Skin of body (tissue), 2 donors: Measurements from ENCODE around the gene HBS1L. TPM values are rescaled to one million over a fixed set of nuclear protein-coding genes. Genes with fewer than 3 reads are reported as not detected.

Experiments used
- DNase-seq: peaks from one replicate; lab custom pipeline; 2025; lab: John Stamatoyannopoulos, UW
- total RNA-seq: library from RNA; depleted of rRNA; stranded (reverse); fragments of >200 nt; gene quantifications from one replicate; pipeline ENCODE4 v1.2.3, GENCODE V29; 2014

Gene HBS1L
- total RNA-seq, 1 donor from 2014 or later = 73.6 TPM

DNA sequence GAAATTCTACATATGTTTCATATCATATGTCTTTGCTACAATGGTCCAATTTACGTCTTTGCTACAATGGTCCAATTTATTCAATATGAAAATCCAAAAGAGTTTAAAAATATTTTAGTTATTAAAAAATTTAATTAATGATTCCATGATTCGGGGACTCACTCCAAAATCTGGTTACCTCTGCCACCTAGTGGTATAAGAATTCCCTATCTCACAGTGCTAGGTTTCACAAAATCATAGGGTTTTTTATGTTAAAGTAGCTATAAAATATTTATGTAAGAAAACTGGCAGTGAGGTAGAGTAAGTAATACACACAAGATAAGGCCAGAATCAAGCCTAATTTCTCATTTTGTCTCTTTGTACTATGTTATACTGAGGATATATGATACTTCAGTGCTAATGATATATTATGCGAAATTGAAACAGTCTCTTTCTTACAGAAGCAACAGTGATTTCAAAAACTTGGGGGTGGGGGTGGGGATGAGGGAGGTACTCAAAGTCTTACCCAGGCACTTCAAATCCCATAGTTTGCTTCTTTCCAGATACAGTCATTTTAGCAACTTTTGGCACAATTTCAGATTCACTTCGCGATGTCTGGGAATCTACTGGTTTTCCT lies 52.3 kb downstream of the HBS1L start:
- DNase-seq = no peak

DNA sequence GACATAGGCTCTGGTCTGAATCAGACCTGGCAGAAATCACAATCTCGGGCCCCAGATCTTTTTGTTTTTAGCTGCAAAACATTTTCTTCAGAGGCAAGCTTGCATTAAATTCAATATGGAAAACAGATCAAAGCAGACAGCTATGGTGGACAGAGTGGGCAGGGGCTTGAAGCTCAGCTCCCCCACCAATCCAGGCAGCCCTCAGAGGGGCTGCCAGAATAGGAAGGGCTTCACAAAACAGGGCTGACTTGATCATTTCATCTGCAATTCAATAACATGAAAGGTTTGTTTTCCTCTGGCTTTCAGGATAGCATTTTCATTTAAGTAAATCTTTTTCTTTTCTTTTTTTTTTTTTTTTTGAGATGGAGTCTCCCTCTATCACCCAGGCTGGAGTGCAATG lies 55.5 kb downstream of the HBS1L start:
- DNase-seq = no peak

DNA sequence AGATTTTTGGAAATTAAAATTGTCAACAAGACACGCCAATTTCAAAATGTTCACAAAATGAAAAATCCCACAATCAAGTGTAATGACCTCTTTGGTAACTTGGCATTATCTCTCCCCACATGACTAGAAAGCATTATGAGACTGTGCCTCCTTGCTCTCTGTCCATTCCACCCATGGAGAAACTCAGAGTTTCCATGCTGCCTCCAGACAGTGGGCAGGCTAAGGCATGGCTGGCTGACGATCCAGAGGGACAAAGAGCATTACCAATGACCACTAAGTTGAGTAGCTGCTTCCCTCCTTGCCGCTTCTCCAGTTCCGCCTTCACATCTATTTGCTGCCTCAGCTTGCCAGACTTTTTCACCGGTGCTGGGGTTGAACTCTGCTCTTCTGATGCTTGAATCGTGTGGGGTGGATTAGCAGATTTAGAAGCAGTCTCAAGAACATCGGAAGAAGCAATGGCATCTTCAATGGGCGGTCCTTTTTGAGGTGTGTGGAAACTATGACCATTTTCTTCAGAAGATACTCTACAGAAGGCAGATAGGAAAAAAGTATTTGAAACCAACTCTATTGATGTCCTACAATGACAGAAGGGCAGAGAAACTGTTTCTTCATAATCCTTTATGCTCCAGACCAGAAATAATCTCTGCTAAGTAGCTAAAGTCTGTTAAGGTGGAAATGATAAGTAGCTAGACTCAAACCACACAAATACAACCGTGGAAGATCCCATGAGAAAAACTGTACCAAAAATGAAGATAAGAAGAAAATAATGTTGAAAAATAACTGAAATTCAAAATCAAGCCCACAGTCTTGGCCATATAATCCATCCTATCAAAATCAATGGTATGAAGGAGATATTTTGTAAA lies 57.3 kb downstream of the HBS1L start:
- no peak for DNase-seq

DNA sequence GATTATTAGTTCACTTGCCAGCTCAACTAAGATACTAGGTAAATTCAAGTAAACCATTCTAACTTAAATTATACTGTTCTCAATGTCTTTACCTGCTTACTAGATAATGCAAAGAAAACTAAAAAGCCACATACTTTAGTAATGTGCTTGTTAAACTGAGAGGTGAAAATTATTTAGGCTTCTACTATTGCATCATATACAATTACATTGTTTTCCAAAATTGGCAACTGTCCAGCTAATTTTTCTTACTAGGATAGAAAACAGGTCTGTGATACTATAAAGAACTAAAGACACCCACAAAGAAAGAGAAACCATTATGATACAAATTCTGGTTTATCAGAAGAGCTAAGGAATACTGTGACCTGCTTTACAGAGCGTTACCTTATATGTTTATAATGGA lies 59.1 kb downstream of the HBS1L start:
- DNase-seq = no peak

DNA sequence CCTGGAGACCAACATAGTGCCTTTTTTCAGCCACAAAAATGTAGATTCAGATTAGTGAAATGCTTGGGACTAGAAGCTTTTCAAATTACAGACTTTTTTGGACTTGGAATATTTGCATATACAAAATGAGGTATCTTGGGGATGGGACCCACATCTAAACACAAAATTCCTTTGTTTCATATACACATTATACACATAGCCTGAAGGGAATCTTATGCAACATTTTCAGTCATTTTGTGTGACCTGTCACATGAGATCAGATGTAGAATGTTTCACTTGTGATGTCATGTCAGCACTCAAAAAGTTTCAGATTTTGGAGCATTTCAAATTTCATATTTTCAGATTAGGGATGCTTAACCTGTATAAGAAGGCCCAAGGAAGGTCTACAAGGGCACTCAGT lies 60.2 kb downstream of the HBS1L start:
- no peak for DNase-seq

DNA sequence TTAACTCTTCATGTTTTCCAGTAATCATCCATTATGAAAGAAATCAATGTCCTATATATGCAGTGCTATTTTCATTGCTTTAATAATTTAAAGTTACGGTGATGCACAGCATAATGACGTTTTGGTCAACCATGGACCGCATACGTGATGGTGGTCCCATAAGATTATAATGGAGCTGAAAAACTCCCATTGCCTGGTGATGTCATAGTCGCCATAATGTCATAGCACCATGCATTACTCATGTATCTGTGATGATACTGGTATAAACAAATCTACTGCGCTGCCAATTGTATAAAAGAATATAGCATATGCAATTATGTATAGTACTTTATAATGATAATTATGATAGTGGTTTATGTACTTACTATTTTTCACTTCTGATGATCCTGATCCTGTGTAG lies 62.5 kb downstream of the HBS1L start:
- DNase-seq = no peak

DNA sequence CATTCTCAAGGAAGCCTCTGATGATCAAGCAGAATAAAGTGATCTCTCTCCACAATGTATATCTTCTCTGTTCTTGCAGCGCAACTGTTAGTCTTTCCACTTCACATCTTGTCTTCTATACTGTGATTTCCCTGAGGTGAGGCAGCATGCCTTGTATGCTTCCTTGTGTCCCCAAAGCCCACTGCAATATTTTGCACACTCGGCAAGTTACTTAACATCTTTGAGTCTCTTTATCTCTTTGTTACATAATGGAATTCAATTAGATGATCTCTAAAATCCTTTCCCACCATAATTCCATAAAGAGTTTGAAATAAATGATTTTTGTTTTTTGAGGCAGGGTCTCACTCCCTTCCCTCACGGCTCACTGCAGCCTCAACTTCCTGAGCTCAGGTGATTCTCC lies 64.4 kb downstream of the HBS1L start:
- DNase-seq = no peak

DNA sequence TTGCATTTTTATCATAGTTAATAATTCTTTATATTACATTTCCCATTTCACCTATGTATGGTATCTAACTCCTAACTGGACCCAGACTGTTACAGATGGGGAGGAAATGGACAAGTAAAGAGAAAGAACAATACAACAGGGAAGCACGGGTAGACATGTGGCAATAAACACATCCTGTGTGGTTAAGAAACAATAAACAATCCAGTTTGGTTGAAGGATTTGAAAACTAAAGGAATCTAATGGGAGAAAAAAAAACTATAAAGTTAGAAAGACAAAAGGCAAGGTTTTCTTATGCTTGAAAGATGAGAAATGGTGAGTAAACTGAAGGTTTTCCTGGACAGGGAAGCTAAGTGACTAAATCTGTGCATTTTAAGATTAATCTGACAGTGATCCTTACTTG lies 69.8 kb downstream of the HBS1L start:
- no peak for DNase-seq

DNA sequence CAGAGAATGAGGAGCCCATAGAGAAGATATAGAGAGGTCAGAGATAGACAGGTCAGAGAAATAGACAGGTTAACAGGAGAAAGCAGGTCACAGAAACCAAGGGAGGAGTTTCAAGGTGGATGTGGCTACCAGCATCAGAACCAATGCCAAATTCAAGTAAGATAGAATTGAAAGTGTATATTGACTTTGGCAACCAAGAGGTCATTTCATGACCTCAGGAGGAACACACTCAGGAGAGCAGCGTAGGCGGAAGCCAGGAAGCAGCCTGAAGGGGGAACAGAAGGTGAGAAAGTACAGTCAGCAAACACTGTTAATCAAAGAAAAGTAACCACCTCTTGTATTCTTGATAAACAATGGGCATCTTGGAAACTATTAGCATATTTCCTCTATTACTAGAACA lies 70.8 kb downstream of the HBS1L start:
- no peak for DNase-seq

DNA sequence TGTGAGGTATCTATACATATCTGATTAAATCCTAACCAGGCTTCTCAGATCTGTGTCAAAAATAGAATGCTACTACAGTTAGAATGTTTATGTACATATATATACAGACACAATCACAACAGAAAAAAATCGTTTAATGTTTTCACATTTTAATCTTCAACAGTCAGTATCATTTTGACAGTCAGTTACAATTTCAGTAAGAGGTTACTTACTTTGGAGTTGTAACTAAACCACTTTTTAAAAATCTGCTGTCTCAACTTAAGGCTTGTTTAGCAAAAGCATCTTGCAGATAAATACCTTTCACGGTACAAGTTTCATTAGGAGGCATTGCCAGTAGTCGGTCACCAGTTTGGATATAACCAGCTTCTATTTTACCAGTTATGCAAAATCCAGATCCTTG lies 72.5 kb downstream of the HBS1L start:
- DNase-seq = no peak

DNA sequence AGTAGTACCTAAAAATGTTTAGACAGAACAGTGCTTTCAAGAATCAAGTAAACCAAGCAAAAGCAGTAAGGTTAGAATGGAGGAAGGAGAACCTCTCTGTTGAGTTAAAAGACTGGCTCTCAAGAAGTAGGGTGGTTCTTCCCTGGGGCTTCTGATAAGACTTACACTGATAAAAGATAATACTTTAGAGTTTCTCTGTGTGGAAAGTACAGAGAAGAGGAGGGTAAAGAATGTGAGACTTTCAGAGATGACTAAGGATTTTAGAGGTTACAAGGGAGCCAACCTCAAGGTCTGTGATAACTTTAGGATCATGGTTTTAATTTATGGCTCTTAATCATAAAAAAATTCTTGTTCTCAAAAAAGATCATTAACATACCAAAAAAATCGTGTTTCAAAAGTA lies 73.8 kb downstream of the HBS1L start:
- no peak for DNase-seq

DNA sequence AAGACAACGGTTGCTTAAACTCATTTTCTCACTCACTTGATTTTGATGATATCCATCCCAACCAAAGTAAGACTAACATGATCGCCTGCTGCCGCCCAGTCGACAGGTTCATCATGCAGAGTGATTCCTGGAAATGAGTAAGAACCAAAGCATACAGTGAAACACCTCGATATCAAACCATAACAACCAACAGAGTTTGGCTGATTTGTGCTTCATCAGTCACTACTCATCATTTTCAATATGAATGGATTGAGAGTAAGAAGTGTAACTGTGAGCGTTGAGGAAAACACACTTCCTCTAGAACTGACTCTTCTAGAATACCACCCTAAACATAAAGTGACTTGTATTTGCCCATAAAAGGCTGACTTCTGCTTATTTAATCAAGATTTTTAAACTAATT lies 75.5 kb downstream of the HBS1L start:
- DNase-seq = no peak

DNA sequence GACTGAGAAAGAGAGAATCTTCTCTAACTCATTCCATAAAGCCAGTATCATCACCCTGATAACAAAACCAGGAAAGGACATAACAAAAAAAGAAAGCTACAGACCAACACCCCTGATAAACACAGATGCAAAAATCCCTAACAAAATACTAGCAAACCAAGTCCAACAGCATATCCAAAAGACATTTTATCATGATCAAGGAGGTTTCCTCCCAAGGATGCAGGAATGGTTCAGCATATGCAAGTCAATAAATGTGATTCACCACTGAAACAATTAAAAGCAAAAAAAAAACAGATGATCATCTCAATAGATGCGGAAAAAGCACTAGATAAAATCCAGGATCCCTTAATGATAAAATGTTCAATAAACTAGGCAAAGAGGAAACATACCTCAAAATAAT lies 80.3 kb downstream of the HBS1L start:
- no peak for DNase-seq

DNA sequence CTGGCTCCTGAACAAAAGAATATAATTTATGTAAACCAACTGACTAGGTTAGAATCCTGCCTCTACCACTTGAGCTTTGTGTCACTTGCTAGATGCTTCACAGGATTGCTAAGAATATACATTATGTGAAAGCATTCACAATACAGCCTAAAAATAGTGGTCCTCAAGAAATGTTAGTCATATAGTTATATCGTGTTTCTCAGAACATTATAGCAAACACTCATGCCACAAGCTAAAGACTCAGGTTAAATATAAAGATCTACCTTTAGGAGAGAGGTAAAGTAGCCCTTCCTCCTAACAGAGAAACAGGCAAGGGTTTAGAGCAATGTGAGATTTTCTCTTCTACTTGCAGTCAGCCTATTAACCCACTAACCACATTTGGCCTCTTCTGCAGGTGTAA lies 86.9 kb downstream of the HBS1L start:
- no peak for DNase-seq

DNA sequence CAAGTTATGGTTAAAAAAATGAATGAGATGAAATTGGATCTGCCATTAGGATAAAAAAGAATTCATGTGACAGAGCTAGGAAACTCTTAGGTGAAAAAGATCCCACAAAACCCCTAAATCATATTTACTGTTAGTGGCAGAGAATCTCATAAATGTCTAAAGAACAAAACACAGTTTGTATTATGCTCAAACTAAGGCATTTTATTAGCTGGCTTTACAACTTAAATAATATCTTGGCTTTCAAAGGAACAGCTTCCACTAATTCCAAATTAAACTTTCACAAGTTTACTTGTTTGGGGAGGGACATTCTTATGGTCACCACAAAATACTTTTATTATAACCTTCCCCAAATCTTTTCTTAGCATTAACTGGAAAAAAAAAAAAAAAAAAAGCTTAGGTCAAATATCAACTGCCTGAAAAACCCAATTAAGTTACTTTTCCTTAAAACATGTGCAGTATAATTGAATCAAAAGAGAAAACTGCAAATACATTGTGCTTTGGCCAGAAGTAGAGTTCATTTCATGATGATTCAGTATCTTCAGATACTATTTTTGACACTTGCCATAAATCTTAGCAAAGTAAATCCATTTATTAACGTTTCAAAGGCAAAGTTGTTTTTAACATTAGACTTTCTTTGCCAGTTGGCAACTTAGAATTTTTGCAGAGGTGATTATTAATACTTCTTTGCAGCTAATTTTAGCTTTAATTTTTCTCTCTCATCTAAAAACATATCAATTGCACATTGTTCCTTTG lies 90.0 kb downstream of the HBS1L start:
- DNase-seq = no peak

DNA sequence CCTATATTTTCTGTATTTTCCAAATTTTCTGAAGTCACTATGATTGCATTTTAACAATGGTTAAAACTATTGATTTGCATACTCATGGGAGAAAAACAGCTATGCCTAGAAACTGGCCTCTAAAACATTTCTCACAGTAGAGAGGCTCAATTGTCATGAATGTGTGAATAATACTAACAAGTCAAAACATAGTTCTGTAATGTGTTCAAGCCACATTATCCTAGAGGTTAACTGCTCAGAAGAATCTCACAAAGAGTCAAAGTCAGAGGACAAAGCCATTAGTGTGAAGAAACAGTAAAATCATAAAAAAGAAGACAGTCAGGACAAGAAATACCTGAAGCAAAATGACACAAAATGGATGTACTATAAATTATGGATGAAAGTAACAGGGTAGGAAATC lies 92.2 kb downstream of the HBS1L start:
- no peak for DNase-seq

DNA sequence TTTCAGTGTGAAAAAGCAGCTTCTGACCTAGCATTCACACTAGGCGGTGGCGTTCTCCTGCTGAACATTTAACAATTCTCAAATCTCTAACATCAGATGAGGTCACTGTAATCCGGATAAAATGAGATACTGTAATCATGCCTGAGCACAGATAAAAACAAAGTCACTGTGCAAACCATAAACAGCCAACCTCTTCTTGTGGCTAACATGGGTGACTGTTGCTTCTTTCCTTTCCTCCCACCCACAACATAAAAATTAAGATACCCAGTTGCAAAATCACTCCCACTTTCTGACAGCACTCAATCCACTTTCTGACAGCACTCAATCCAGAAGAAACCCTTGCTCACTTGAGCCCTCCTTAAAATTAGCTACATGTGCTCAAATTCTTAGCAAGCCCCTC lies 93.3 kb downstream of the HBS1L start:
- DNase-seq = no peak

DNA sequence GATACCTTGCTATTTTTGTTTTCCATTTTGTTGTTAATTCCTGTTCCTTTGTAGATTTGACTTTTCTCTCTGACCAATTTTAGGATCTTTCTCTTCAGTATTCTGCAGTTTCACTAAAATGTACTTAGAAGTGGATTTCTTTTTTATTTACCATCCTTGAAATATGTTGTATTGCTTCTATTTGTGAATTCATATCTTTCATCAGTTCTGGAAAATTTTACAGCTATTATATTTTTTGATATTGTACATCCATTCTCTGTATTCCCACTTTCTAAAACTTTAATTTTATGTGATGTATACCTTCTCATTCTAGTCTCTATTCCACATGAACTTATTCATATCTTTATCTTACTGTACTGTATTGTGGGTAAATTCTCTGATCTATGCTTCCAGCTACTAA lies 95.0 kb downstream of the HBS1L start:
- DNase-seq = no peak

DNA sequence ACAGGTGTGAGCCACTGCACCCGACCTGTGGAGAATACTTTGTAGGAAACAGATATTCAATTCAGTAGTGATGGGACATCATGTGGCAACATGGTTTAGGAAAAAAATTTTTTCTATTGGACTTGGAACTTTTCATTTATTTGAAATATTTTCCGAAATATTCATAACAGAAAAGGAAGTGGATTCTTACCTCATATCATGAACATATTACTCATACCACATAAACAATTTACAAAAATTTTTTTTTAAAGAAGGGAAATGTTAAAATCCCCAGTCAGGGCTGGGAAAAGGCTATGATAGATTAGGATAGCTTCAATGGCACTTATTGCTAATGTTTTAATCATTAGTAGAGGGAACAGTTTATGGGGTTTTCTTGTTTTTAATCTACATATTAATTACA lies 97.9 kb downstream of the HBS1L start:
- no peak for DNase-seq

DNA sequence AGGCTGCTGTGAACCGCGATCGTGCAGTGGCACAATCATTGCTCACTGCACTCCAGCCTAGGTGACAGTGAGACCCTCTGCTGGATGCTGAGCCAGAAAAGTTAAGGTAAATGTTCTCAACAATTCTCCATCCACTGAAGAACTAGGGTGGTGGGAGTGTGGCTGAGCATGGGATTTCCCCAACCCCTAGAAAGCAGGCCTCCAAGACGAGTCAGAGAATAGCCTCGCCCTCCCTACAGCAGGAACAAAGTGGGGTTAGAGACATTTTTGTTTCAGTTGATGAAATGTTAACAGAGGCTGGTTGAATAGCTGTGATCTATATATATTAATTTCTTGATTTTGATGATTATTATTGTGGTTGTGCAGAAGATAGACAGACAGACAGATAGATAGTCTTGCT lies 98.6 kb downstream of the HBS1L start:
- DNase-seq = no peak

DNA sequence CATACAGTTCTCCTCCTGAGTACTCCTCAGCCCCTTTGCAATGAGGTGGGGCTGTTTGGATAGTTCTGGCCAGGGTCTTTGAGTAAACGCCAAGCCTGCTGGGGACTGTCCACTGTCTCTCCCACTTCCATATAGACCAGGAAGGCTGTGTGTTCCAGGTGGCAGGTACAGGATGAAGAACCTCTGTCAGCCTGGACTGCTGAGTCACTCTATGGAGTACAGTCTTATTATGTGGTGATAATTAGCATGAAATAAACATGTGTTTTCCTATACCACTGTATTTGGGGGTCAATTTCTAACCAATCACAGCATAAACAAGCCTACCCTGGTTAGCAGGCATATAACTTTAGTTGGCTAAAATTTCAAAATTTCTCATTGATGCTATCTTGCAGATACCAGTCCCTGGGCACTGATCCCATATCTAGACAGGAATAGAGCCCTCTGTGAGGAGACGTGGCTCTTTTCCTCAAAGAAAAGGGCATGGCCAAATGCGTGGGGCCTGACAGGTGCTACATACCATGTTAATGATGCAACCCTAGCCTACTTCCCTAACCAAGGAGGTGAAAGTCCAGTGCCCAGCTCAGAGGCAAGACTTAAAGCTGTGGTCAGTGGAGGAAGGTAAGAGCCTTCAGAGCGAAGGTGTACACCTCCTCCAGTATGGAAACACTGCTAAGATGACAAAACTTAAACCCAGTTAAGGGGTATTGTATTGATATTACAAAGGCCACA lies 100.2 kb downstream of the HBS1L start:
- DNase-seq = no peak
